ENCODE data around the gene SRP14.
"Not testable (repeated sequence)": the region's sequence is repeated elsewhere in the genome, so short reads cannot be mapped to it uniquely, and the experiment has no call there.

Gene SRP14

GRCh38 chr15:40016224-40016865 is 22.6 kb downstream of the SRP14 start:
- no peak for DNase-seq

- DNase-seq: no peak
Observed at GRCh38 chr15:40014390-40014789, 24.6 kb downstream of the SRP14 start.

DNA sequence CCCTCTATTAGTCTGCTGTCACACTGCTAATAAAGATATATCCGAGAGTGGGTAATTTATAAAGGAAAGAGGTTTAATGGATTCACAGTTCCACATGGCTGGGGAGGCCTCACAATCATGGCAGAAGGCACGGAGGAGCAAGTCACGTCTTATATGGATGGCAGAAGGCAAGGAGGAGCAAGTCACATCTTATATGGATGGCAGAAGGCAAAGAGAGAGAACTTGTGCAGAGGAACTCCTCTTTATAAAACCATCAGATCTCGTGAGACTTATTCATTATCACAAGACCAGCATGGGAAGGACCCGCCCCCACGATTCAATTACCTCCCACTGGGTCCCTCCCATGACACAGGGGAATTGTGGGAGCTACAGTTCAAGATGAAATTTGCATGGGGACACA is 25.6 kb downstream of the SRP14 start:
- DNase-seq: not testable (repeated sequence)

DNA sequence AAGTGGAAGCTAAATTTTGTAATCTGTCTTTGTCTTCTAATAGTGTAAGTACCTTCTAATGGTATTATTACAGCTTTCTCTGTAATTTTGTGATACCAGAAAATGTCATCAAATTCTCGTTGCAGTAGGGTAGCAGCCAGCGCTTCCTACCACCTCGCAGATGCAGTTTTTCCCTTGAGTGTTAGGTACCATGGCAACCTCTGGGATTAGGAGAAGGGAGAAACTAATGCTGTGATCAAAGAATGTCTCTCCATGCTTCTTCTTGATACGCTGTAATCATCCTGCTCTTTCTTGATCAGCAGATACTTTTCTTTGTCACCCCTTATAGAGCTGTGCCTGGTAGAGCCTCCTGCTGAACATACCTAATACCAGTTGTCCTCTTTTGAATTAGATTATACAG is 27.7 kb downstream of the SRP14 start:
- DNase-seq: no peak

GRCh38 chr15:40010686-40011085 is 28.3 kb downstream of the SRP14 start:
- DNase-seq: no peak

- no peak for DNase-seq
Observed at GRCh38 chr15:40008061-40008765, 30.8 kb downstream of the SRP14 start.

DNA sequence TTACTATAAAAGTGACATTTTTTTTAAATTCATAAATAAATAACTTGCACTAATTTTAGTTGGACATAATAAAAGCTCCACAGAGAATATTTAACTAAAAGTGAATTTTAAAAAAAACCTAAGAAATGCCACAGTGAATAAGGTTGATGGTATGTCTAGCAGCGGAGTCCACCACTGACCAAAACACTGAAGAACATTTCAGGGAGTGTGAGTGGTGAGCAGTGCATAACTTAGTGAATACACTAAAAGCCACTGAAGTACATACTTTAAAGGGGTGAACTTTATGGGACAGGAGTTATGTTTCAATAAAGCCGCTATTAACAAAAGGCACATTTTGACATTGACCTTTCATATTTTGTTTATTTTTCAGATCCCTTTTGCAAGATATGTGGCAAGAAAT is 32.3 kb downstream of the SRP14 start:
- no peak for DNase-seq

GRCh38 chr15:40006003-40006402 is 33.0 kb downstream of the SRP14 start:
- DNase-seq: no peak

- no peak for DNase-seq
Observed at GRCh38 chr15:40003116-40003916, 35.7 kb downstream of the SRP14 start.

DNA sequence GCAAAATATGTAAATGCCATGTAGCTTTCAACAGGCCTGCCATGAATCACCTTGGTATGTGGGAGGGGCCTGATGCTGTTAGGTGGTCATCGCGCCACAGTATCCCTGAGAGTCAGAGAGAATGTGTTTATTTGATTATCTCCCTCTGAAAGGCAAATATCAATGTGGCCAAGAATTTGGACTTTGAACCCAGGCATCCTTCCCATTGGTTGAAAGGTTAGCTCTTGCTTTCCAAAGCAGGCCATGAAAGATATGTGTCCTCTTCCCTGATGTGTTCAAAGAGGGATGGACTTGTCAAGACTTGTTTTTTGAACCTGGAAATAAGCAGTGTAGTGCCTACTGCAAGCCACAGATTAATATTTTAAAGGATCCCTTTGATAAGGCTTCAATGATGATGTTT is 36.7 kb downstream of the SRP14 start:
- DNase-seq: no peak

DNA sequence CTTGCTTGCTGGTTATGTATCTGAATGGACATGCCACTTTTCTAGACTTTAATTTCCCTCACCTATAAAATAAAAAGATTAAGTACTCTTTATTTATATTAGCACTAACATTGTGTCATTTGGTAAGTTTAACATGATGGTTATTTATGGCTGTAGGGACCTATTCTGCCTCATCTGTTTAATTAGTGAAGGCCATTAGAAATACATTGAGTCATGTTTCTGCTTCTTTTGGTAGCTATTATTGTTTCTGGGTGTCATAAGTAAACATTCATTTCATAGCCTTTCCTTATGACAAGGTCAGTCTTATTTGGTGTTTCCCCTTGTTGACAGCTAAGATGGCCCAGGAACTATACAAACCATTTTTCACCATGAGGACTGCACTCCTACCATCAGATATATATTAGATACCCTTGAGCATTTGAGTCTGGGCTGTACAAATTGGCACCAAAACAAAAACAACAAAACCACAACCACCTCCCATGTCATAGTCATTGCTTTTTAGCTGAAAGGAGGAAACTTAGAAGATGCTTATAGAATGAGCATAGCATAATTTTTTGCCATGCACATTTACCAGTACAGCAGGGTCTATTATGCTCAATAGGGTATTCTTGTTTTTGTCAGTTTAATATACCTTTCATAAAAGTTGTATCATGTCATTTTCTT is 39.3 kb downstream of the SRP14 start:
- DNase-seq: no peak

DNA sequence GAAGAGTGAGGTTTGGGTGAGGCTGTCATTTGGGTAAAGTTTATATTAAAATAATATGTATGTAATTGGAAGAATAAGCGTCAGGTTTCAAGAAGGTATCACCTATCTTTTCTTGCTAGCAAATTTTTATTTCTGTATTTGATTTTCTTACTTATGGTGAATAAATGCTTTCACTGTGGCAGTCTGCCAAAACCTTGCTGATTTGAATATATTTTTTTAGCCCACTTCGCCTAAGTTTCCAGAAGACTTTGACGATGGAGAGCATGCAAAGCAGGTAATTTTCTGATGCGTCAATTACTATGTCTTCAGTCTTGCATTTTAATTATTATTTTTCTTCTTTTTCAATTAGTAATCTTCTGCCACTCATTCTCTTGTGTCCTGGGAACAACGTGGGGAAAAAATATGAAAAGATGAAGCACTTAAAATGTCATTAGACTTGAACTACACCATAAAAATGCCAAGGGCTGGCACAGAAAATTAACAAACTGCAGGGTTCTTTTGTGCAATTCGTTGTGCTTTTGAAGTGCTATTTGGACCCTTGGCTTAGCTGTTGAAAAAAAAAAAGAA is 40.4 kb downstream of the SRP14 start:
- no peak for DNase-seq

- no peak for DNase-seq
Observed at GRCh38 chr15:39997639-39998038, 41.3 kb downstream of the SRP14 start.

- DNase-seq: no peak
Observed at GRCh38 chr15:39997031-39997430, 42.0 kb downstream of the SRP14 start.

GRCh38 chr15:39996228-39996627 is 42.8 kb downstream of the SRP14 start:
- DNase-seq: not testable (repeated sequence)

GRCh38 chr15:39992953-39993352 is 46.0 kb downstream of the SRP14 start:
- DNase-seq: not testable (repeated sequence)

GRCh38 chr15:39990706-39991105 is 48.3 kb downstream of the SRP14 start:
- DNase-seq: no peak

- no peak for DNase-seq
Observed at GRCh38 chr15:39987821-39988220, 51.2 kb downstream of the SRP14 start.
